ENCODE measurements around the gene OSBPL9.

OSBPL9 gene

DNA sequence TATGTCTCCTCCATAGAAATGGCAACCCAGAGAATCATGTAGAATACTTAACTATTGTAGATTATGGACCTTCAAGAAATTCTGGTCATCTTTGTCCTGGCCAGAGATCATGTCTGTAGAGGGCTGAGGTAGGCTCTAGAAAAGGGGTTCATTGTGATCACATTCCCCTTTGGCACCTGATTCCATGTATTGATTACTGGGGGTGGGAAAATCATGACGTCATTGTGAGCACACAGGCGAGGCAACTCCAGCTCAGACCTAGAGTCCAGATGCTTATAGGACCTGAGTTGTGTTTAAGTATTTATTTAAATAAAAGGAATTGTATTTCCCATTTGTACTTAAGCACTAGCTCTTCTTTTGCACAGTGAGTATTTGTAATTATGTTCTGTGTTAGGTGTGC lies 93.1 kb downstream of the OSBPL9 start:
- WGBS, 2 experiments (ENCODE audit: insufficient coverage in 2 of 2) = no CpG with 5 or more reads among the region's 2 CpGs
- Histone ChIP-seq H3K4me1 (ENCODE audit: control insufficient read depth, insufficient read depth, low read length, poor library complexity, severe bottlenecking) (no peaks in the 10 kb centered on the region), H3K9me3 (ENCODE audit: control insufficient read depth, low read length) (peaks cover 4% of the 10 kb centered on the region), H3K4me3 (ENCODE audit: extremely low read depth, insufficient read depth, low read length, poor library complexity, severe bottlenecking) (no peak overlapping the region), H3K36me3 (ENCODE audit: control insufficient read depth, insufficient read depth, low read length) (no peaks in the 10 kb centered on the region), H3K27ac (ENCODE audit: low read depth, low read length, severe bottlenecking) (no peak overlapping the region)

DNA sequence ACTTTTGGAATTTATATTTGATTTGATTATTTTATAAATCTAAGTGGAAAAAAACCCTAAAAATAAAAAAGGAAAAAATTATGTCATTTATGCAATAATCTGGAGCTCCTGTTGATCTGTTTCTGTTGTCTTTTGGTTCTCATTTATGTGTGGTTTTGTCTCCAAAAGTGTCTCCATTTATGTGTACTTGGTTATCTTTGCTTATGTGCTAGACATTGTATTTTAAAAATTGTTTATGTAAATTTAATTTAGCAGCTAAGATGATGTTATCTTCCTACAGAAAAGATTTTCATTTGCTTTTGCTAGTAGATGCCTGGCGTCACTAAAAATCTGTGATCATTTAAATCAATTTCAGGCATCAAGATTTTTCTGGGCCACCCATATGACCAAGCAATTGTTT lies 95.7 kb downstream of the OSBPL9 start:
- Histone ChIP-seq H3K9me3 (ENCODE audit: control insufficient read depth, low read length) (peaks cover 4% of the 10 kb centered on the region), H3K36me3 (ENCODE audit: control insufficient read depth, insufficient read depth, low read length) (peaks cover 1% of the 10 kb centered on the region), H3K4me1 (ENCODE audit: control insufficient read depth, insufficient read depth, low read length, poor library complexity, severe bottlenecking) (no peaks in the 10 kb centered on the region), H3K27ac (ENCODE audit: low read depth, low read length, severe bottlenecking) (no peak overlapping the region), H3K4me3 (ENCODE audit: extremely low read depth, insufficient read depth, low read length, poor library complexity, severe bottlenecking) (no peak overlapping the region)
- WGBS, 2 experiments (ENCODE audit: insufficient coverage in 2 of 2) = 100% methylated on average over 1 of the region's 1 CpG; no CpG with 5 or more reads in 1 of the 2 experiments

DNA sequence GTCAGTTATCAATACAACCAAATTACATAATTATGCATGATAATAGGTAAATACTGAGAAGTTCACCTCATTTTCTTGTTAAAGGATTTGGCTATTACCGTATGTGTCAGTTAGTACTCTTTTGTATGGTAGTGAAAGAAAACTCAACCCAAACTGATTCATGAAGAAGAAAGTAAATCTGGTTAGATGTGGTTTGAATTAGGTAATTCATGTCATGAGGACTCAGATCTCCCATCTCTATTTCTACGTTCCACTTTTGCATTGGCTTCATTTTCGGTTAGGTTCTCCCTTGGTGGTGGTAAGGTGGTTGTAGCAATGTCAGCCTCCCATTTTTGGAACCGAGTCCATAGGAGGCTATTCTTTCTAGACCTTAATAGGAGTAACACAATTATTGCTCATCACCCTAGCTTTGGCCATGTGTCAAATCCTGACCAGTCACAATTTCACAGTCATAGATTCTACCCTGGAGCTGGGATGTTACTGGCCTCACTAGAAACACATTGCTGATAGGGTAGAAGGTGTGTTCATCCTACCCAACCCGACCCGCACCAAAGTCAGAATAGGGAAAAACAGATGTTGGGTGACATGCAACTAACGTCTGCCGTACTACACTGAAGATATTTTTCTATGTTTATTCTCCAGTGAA lies 97.6 kb downstream of the OSBPL9 start:
- 87 to 90% methylated on average over 2 to 5 of the region's 8 CpGs for WGBS, 2 experiments (ENCODE audit: insufficient coverage in 2 of 2)

DNA sequence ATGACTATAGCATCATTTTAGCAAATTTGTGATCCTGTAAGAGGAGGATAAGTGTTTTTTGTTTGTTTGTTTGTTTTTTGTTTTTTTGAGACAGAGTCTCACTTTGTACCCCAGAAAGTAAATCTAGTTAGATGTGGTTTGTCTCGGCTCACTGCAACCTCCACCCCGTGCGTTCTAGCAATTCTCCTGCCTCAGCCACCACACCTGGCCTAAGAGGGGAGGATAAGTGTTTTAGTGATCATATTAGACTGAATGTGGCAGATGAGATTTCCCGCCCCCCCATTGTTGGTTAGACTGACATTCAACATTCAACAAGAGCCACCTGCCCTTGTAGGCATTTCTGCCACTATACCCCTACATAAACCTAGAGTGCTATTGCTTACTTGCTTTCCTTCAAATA lies 98.5 kb downstream of the OSBPL9 start:
- Histone ChIP-seq H3K27ac (ENCODE audit: low read depth, low read length, severe bottlenecking) (no peak overlapping the region), H3K9me3 (ENCODE audit: control insufficient read depth, low read length) (peaks cover 4% of the 10 kb centered on the region), H3K36me3 (ENCODE audit: control insufficient read depth, insufficient read depth, low read length) (peaks cover 7% of the 10 kb centered on the region), H3K4me1 (ENCODE audit: control insufficient read depth, insufficient read depth, low read length, poor library complexity, severe bottlenecking) (no peaks in the 10 kb centered on the region), H3K4me3 (ENCODE audit: extremely low read depth, insufficient read depth, low read length, poor library complexity, severe bottlenecking) (no peak overlapping the region)
- 71 to 86% methylated on average over 1 of the region's 4 CpGs for WGBS, 2 experiments (ENCODE audit: insufficient coverage in 2 of 2)

More for the DNA sequence above, 97.6 kb downstream of the OSBPL9 start:
- peaks cover 4% of the 10 kb centered on the region for H3K9me3 ChIP-seq (ENCODE audit: control insufficient read depth, low read length)
- H3K36me3 ChIP-seq (ENCODE audit: control insufficient read depth, insufficient read depth, low read length) = peaks cover 7% of the 10 kb centered on the region
- H3K27ac ChIP-seq (ENCODE audit: low read depth, low read length, severe bottlenecking) = no peak overlapping the region
- no peak overlapping the region for H3K4me3 ChIP-seq (ENCODE audit: extremely low read depth, insufficient read depth, low read length, poor library complexity, severe bottlenecking)
- no peaks in the 10 kb centered on the region for H3K4me1 ChIP-seq (ENCODE audit: control insufficient read depth, insufficient read depth, low read length, poor library complexity, severe bottlenecking)

DNA sequence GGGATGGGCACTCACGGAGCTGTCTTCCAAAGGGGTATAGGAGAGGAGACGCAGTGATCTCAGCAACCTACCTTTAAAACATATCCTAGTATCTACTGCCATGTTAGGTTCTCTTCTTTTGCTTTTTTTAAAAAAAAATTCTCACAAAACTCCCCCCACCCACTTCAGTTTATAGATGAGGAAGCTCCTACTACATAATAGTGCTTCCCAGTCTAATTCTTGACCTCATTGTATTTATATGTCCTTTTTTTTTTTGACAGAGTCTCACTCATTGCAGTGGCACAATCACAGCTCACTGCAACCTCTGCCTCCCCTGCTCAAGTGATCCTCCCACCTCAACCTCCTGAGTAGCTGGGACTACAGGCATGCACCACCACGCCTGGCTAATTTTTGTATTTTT lies 99.9 kb downstream of the OSBPL9 start:
- no peak overlapping the region for H3K4me3 ChIP-seq (ENCODE audit: extremely low read depth, insufficient read depth, low read length, poor library complexity, severe bottlenecking)
- no peaks in the 10 kb centered on the region for H3K4me1 ChIP-seq (ENCODE audit: control insufficient read depth, insufficient read depth, low read length, poor library complexity, severe bottlenecking)
- no peaks in the 10 kb centered on the region for H3K9me3 ChIP-seq (ENCODE audit: control insufficient read depth, low read length)
- WGBS, 2 experiments (ENCODE audit: insufficient coverage in 2 of 2) = 86 to 100% methylated on average over 1 of the region's 3 CpGs
- H3K27ac ChIP-seq (ENCODE audit: low read depth, low read length, severe bottlenecking) = no peak overlapping the region
- H3K36me3 ChIP-seq (ENCODE audit: control insufficient read depth, insufficient read depth, low read length) = peaks cover 7% of the 10 kb centered on the region

DNA sequence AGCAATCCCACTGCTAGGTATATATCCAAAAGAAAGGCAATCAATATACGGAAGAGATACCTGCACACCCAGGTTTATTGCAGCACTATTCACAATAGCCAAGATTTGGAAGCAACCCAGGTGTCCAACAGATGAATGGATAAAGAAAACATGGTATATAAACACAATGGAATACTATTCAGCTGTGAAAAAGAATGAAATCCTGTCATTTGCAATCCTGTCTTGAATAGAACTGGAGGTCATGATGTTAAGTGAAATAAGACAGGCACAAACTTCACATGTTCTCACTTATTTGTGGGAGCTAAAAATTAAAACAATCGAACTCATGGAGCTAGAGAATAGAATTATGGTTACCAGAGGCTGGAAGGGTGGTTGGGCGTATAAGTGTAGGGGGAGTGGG lies 101.0 kb downstream of the OSBPL9 start:
- WGBS, 2 experiments (ENCODE audit: insufficient coverage in 2 of 2) = 83 to 100% methylated on average over 1 to 2 of the region's 3 CpGs
- H3K27ac ChIP-seq (ENCODE audit: low read depth, low read length, severe bottlenecking) = no peak overlapping the region
- no peak overlapping the region for H3K4me3 ChIP-seq (ENCODE audit: extremely low read depth, insufficient read depth, low read length, poor library complexity, severe bottlenecking)
- H3K9me3 ChIP-seq (ENCODE audit: control insufficient read depth, low read length) = no peaks in the 10 kb centered on the region
- H3K36me3 ChIP-seq (ENCODE audit: control insufficient read depth, insufficient read depth, low read length) = peaks cover 7% of the 10 kb centered on the region
- no peaks in the 10 kb centered on the region for H3K4me1 ChIP-seq (ENCODE audit: control insufficient read depth, insufficient read depth, low read length, poor library complexity, severe bottlenecking)

DNA sequence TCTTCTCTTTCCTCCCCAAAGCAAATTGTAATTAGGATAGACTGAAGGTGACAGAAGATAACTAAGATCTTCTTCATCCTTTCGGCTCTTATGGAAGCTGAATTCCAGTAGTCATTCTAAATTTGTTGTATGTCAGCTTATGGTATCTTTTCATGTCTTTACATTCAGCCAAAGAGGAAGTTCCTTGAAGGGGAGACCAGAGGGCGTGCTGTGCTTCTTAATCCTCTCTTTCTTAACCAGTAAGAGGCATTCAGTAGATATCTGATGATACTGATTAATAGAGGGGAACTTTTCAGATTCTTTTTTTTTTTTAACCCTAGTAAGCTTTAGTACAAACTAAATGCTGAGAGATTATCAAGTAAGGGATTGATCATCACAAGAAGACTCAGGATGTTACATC lies 102.3 kb downstream of the OSBPL9 start:
- no peak overlapping the region for H3K4me3 ChIP-seq (ENCODE audit: extremely low read depth, insufficient read depth, low read length, poor library complexity, severe bottlenecking)
- H3K9me3 ChIP-seq (ENCODE audit: control insufficient read depth, low read length) = no peaks in the 10 kb centered on the region
- no peaks in the 10 kb centered on the region for H3K4me1 ChIP-seq (ENCODE audit: control insufficient read depth, insufficient read depth, low read length, poor library complexity, severe bottlenecking)
- no peak overlapping the region for H3K27ac ChIP-seq (ENCODE audit: low read depth, low read length, severe bottlenecking)
- H3K36me3 ChIP-seq (ENCODE audit: control insufficient read depth, insufficient read depth, low read length) = peaks cover 7% of the 10 kb centered on the region
- no CpG with 5 or more reads among the region's 2 CpGs for WGBS, 2 experiments (ENCODE audit: insufficient coverage in 2 of 2)

DNA sequence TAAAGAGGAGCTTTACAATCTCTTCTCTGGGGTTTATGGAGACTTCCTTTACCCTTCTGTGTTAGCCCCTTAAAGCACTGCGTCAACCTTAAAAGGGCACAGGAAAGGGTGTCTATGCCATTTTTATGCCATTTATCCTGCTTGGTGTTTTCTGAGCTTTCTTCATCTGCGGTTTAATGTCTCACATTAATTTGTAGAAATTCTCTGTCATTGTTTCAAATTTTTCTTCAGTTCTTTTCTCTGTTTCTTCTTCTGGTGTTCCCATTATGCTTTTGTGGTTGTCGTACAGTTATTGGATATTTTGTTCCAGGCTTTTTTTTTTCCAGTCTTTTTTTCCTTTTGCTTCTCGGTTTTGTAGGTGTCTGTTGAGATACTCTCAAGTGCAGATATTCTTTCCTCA lies 107.9 kb downstream of the OSBPL9 start:
- no peaks in the 10 kb centered on the region for H3K9me3 ChIP-seq (ENCODE audit: control insufficient read depth, low read length)
- H3K4me1 ChIP-seq (ENCODE audit: control insufficient read depth, insufficient read depth, low read length, poor library complexity, severe bottlenecking) = peaks cover 3% of the 10 kb centered on the region
- 100% methylated on average over 1 to 2 of the region's 4 CpGs for WGBS, 2 experiments (ENCODE audit: insufficient coverage in 2 of 2)
- H3K4me3 ChIP-seq (ENCODE audit: extremely low read depth, insufficient read depth, low read length, poor library complexity, severe bottlenecking) = no peak overlapping the region
- H3K36me3 ChIP-seq (ENCODE audit: control insufficient read depth, insufficient read depth, low read length) = no peaks in the 10 kb centered on the region
- no peak overlapping the region for H3K27ac ChIP-seq (ENCODE audit: low read depth, low read length, severe bottlenecking)

DNA sequence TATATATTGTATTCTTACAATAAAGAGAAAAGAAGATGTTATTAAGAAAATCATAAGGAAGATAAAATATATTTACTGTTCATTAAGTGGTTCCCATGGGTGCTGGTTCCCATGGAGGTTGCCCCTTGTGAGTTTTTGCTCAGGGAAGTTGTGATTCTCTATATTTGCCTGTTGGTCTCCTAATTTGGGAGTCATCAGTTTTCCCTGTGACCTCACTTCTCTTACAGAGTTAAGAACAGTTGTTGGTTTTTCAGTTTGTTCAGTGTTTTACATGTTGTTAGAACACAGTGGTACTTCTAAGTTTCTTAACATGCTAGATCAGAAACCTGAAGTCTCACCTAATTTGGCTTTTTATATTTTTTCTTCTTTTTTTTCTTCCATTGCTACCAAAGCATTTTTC lies 109.2 kb downstream of the OSBPL9 start:
- Histone ChIP-seq H3K4me1 (ENCODE audit: control insufficient read depth, insufficient read depth, low read length, poor library complexity, severe bottlenecking) (peaks cover 3% of the 10 kb centered on the region), H3K4me3 (ENCODE audit: extremely low read depth, insufficient read depth, low read length, poor library complexity, severe bottlenecking) (no peak overlapping the region), H3K9me3 (ENCODE audit: control insufficient read depth, low read length) (no peaks in the 10 kb centered on the region), H3K36me3 (ENCODE audit: control insufficient read depth, insufficient read depth, low read length) (no peaks in the 10 kb centered on the region), H3K27ac (ENCODE audit: low read depth, low read length, severe bottlenecking) (no peak overlapping the region)

DNA sequence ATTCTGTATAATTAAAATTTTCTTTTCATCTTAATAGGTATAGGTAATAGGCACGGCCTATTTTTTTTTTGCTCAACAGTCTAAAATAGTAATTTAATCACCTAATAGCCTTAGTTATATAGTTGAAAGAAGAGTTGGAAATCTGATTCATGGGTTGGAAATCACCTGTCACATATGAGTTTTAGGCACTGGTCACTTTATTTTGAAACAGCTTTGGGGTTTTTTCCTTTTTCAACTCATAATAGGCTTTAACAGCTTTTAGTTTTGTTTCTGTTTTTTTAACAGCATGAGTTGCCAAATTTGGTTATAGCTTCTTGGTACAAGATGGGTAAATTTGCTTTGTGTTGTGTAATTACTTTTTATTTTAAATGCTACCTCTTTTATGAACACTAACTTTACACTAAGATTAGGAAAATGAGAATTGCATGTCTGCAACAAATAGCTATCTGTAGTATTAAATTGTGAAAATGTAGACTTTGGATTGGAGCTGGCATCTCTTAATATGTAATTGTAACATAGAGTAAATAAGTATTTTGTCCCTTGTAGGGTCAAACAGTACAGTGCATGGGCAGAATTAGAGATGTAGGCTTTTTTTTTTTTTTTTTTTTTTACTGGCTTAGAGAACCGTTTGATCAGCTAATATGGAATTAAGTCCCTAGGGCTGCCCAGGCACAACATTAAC lies 109.8 kb downstream of the OSBPL9 start:
- no peak overlapping the region for H3K27ac ChIP-seq (ENCODE audit: low read depth, low read length, severe bottlenecking)
- WGBS, 2 experiments (ENCODE audit: insufficient coverage in 2 of 2) = no CpG with 5 or more reads among the region's 2 CpGs
- H3K4me1 ChIP-seq (ENCODE audit: control insufficient read depth, insufficient read depth, low read length, poor library complexity, severe bottlenecking) = peaks cover 3% of the 10 kb centered on the region
- H3K36me3 ChIP-seq (ENCODE audit: control insufficient read depth, insufficient read depth, low read length) = no peaks in the 10 kb centered on the region
- no peaks in the 10 kb centered on the region for H3K9me3 ChIP-seq (ENCODE audit: control insufficient read depth, low read length)
- H3K4me3 ChIP-seq (ENCODE audit: extremely low read depth, insufficient read depth, low read length, poor library complexity, severe bottlenecking) = no peak overlapping the region

DNA sequence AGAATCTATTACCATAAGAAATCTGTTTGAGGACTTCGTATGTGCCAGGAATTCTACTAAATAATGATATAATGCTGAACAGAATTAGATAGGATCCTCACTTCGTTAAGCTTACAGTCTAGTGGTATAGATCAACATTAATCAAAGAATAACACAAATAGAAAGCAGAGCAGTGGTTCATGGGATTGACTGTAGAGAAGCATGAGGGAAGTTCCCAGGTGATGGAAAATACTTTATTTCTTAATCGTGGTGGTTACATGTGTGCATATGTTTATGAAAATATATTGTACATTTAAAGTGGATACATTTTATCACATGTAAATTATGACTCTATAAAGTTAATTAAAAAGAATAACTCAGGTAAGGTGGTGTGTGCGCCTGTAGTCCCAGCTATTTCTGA lies 110.5 kb downstream of the OSBPL9 start:
- Histone ChIP-seq H3K36me3 (ENCODE audit: control insufficient read depth, insufficient read depth, low read length) (no peaks in the 10 kb centered on the region), H3K27ac (ENCODE audit: low read depth, low read length, severe bottlenecking) (no peak overlapping the region), H3K9me3 (ENCODE audit: control insufficient read depth, low read length) (no peaks in the 10 kb centered on the region), H3K4me3 (ENCODE audit: extremely low read depth, insufficient read depth, low read length, poor library complexity, severe bottlenecking) (no peak overlapping the region), H3K4me1 (ENCODE audit: control insufficient read depth, insufficient read depth, low read length, poor library complexity, severe bottlenecking) (peaks cover 5% of the 10 kb centered on the region)
- no CpG with 5 or more reads among the region's 4 CpGs for WGBS, 2 experiments (ENCODE audit: insufficient coverage in 2 of 2)
